ENCODE results near the gene SBK1.
"Not testable (repeated sequence)": the region's sequence is repeated elsewhere in the genome, so short reads cannot be mapped to it uniquely, and the experiment has no call there.

DNA sequence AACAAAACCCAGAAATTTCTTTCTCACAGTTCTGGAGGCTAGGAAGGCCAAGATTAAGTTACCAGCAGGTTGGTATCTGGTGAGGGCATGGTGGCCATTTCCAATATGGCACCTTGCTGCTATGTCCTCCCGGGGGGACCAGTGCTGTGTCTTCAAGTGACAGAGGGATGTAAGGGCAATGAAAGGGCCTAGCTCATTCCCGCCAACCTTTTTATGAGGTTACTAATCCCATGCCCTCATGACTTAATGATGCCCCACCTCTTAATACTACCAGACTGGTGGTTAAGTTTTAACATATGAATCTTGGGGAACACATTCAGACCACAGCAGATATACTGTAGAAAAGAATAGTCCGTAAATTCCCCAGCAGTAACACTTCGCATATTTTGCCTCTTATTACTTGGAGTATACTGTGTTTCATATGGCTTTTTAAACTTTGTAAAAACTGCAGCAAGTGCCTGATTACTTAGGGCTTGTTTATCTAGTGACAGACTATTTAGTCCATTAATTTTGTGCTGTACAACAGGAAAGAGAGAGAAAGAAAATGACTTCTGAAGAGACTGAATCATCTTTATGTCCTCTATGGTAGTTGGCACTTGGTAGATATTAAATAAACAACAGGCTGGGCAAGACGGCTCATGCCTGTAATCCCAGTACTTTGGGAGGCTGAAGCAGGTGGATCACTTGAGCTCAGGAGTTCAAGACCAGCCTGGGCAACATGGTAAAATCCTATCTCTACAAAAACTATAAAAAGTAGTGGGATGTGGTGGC lies 44.8 kb downstream of the SBK1 start:
- TF ChIP-seq, protein P1, sequence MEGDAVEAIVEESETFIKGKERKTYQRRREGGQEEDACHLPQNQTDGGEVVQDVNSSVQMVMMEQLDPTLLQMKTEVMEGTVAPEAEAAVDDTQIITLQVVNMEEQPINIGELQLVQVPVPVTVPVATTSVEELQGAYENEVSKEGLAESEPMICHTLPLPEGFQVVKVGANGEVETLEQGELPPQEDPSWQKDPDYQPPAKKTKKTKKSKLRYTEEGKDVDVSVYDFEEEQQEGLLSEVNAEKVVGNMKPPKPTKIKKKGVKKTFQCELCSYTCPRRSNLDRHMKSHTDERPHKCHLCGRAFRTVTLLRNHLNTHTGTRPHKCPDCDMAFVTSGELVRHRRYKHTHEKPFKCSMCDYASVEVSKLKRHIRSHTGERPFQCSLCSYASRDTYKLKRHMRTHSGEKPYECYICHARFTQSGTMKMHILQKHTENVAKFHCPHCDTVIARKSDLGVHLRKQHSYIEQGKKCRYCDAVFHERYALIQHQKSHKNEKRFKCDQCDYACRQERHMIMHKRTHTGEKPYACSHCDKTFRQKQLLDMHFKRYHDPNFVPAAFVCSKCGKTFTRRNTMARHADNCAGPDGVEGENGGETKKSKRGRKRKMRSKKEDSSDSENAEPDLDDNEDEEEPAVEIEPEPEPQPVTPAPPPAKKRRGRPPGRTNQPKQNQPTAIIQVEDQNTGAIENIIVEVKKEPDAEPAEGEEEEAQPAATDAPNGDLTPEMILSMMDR (IDR thresholded peaks at IDR 0.05; ENCODE audit: low read length) = not testable (repeated sequence)
- not testable (repeated sequence) for TF ChIP-seq EZH2 (IDR thresholded peaks at IDR 0.05; ENCODE audit: borderline replicate concordance, low read length)
